ENCODE results near the gene INSR.

INSR gene

DNA sequence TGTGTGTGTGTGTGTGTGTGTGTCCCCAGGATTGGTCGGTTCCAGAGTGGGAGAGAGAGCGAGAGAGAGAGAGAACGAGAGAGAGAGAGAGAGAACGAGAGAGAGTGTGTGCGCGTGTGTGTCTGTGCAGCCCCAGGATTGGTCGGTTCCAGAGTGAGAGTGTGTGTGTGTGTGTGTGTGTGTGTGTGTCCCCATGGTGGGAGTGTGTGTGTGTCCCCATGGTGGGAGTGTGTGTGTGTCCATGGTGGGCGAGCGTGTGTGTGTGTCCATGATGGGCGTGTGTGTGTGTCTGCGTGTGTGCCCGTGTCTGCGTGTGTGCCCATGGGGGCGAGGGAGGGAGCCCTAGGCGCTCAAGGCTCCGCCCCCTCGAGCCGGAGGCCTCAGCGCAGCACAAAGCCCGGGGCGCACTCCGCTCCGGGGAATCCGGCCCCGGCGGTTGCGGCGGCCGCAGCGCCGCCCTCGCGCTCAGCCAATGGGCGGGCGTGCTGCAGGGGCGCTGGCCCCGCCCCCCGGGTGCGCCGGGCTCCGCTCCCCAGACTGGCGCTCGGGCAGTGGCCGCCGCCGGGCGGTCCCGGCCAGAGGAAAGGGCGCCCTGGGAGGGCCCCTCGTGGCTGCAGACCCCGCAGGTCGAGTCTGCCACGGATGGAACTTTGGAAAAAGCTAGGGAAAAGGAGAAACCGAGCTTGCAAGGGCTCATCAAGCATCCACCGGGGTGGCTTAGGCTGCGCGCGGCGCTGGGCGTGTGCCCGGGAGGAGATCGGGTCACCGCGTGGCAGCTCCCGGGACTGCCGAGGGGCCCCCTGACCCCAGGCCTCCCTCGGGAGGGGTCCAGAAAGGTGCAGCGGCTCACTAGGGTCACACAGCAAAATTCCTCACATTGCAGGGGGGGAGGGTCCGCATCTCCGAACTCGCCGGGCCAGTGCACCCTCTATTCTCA lies 96.2 kb downstream of the INSR start:
- TF ChIP-seq, protein P1, sequence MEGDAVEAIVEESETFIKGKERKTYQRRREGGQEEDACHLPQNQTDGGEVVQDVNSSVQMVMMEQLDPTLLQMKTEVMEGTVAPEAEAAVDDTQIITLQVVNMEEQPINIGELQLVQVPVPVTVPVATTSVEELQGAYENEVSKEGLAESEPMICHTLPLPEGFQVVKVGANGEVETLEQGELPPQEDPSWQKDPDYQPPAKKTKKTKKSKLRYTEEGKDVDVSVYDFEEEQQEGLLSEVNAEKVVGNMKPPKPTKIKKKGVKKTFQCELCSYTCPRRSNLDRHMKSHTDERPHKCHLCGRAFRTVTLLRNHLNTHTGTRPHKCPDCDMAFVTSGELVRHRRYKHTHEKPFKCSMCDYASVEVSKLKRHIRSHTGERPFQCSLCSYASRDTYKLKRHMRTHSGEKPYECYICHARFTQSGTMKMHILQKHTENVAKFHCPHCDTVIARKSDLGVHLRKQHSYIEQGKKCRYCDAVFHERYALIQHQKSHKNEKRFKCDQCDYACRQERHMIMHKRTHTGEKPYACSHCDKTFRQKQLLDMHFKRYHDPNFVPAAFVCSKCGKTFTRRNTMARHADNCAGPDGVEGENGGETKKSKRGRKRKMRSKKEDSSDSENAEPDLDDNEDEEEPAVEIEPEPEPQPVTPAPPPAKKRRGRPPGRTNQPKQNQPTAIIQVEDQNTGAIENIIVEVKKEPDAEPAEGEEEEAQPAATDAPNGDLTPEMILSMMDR (IDR thresholded peaks at IDR 0.05; ENCODE audit: low read depth, low read length), result no peak
- peak overlapping the region; percentile 63 for H3K4me3 ChIP-seq (ENCODE audit: low read depth, low read length)

DNA sequence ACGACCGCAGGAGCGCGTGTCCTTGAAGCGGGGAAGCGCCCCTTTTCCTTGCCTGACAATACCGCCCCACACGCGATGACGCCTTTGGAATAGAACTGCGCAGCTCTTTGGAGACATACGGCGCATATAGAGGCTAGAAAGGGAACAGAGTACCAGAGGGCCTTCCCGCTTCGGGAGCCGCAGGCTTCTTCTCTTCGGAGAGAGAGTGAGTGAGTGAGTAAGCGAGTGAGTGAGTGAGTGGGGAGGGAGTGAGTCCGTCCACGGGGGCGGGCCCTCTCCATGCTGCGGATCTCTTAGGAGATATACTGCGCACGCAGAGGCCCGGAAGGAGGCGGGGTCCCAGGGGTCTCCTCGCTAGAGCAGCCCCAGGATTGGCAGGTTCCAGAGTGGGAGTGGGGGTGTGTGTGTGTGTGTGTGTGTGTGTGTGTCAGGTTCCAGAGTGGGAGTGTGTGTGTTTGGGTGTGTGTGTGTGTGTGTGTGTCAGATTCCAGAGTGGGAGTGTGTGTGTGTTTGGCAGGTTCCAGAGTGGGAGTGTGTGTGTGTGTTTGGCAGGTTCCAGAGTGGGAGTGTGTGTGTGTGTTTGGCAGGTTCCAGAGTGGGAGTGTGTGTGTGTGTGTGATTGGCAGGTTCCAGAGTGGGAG lies 97.0 kb downstream of the INSR start:
- H3K4me3 ChIP-seq (ENCODE audit: low read depth, low read length), result peak overlapping the region; percentile 6; the same call in 1 of the 2 replicates

DNA sequence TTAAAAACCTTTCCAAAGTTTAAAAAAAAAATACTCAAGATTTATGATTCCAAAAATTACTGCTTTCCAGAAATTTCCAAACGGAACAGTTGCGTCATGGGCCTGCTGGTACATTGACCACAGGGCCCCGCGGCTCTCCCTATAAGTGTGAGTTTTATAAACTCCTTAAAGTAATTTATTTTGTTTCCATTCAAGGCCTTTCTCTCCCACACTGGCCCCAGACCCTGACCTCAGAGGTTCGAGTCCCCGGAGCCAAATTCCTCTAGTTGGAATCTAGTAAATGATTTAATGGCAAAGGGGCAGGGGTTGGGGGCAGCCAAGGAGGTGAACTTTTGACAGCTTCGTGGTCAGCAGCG lies 97.5 kb downstream of the INSR start:
- peak overlapping the region; percentile 6; the same call in 1 of the 2 replicates for H3K4me3 ChIP-seq (ENCODE audit: low read depth, low read length)
- TF ChIP-seq, protein P1 (IDR thresholded peaks at IDR 0.05; ENCODE audit: low read depth, low read length), result no peak

More for the DNA sequence above, 97.0 kb downstream of the INSR start:
- TF ChIP-seq, protein P1 (IDR thresholded peaks at IDR 0.05; ENCODE audit: low read depth, low read length), result no peak

DNA sequence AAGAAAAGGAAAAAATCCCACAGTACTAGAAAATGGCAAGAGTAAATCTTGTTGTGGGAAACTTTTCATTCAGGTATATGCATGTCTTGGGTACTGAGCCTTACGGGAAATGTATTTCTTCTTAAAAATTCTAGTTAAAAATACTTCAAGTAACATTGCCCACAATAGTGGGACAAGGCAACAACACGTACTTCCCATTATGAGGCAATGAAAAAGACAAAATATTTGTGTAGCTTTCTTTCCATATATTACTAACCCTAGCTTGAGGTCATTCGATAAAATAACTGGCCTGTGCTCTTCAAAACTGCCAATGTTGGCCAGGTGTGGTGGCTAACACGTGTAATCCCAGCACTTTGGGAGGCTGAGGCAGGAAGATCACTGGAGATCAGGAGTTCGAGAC lies 99.2 kb downstream of the INSR start:
- TF ChIP-seq, protein P1 (IDR thresholded peaks at IDR 0.05; ENCODE audit: low read depth, low read length), result no peak
- H3K4me3 ChIP-seq (ENCODE audit: low read depth, low read length), result no peak overlapping the region

DNA sequence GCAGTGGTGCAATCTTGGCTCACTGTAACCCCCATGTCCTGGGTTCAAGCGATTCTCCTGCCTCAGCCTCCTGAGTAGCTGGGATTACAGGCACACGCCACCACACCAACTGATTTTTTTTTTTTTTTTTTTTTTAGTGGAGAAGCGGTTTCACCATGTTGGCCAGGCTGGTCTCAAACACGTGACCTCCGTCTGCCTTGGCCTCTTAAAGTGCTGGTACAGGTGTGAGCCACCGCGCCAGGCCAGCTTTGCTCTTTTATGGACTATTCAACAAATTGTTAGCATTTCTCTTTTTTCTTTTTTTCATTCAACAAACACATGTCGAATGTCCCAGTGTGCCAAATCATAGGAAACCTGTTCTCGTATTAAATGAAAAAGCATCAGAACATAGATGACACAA lies 99.6 kb downstream of the INSR start:
- H3K4me3 ChIP-seq (ENCODE audit: low read depth, low read length), result no peak overlapping the region
- TF ChIP-seq, protein P1 (IDR thresholded peaks at IDR 0.05; ENCODE audit: low read depth, low read length), result no peak

DNA sequence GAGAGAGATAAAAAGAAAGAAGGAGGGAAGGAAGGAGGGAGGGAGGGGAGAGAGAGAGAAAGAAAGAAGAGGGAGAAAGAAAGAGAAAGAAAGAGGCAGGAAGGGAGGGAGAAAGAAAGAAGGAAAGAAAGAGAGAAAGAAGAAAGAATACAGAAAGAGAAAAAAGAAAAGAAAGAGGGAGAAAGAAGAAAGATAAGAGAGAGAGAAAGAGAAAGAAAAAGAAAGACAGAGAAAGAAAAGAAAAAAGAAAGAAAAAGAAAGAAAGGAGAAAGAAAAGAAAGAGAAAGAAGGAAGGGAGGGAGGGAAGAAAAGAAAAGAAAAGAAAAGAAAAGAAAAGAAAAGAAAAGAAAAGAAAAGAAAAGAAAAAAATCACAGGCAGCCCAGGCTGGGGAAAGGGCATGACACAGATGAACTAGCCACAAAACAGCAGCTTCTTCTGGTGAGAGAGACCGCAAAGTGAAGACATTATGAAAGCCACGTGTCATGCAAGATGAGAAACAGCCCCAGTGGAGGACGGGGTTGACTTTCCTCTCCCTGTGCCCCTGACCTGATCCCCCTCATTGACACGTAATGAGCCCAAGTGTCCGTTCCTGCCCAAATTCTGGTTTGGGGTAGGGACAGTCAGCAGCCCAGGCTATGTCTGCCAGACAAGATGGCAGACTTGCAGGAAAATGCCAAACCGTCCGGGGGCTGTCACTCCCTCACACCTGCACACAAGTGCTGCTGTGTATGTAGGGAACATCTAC lies 102.1 kb downstream of the INSR start:
- TF ChIP-seq, protein P1 (IDR thresholded peaks at IDR 0.05; ENCODE audit: low read depth, low read length), result no peak
- H3K4me3 ChIP-seq (ENCODE audit: low read depth, low read length), result no peak overlapping the region
